Cardiac muscle cell (in vitro differentiated cells and primary cell): ENCODE data around the gene KRI1. TPM values are rescaled to one million over a fixed set of nuclear protein-coding genes. Genes with fewer than 3 reads are reported as not detected.

Experiments
- DNase-seq, 2 donors: peaks; one replicate each; pipeline versions ENCODE4 v3.0.0 to v3.0.0-alpha.2; 2010 to 2017; ENCODE audit warnings: low read depth in 1 of 2, low spot score in 1 of 2
- H3K27ac ChIP-seq: fragments of 200-600 bp; sonication (generic); 2 replicates; pipeline ENCODE4 v1.5.1; 2016
- H3K27me3 ChIP-seq: fragments of 200-600 bp; sonication (generic); 2 replicates; pipeline ENCODE4 v1.6.0; 2016; ENCODE audit warnings: control low read depth
- H3K36me3 ChIP-seq: fragments of 200-600 bp; sonication (generic); 2 replicates; pipeline ENCODE4 v1.5.1; 2016; ENCODE audit warnings: control low read depth
- H3K4me1 ChIP-seq: fragments of 200-600 bp; sonication (generic); 2 replicates; pipeline ENCODE4 v1.8.1; 2017; ENCODE audit warnings: low read depth, mild to moderate bottlenecking, mixed run types
- H3K4me3 ChIP-seq: fragments of 200-600 bp; sonication (generic); 2 replicates; pipeline ENCODE4 v1.5.1; 2016; ENCODE audit warnings: mild to moderate bottlenecking
- H3K9me3 ChIP-seq: fragments of 200-600 bp; sonication (generic); 2 replicates; pipeline ENCODE4 v1.5.1; 2017; ENCODE audit warnings: low read depth, mild to moderate bottlenecking, control low read depth
- polyA plus RNA-seq: library from polyadenylated mRNA; unstranded; fragments of >200 nt; fragmentation: Nextera tagmentation; extraction: Ambion mirVana; gene quantifications from 2 replicates; pipeline ENCODE4 v1.2.1, GENCODE V29; 2016
- total RNA-seq: library from RNA; depleted of rRNA; stranded (reverse); fragments of >200 nt; gene quantifications from 2 replicates; pipeline ENCODE4 v1.2.3, GENCODE V29; 2016
- TF ChIP-seq, protein P1 (sequence below): IDR thresholded peaks from 2 replicates; pipeline ENCODE4 v1.5.1; 2012; ENCODE audit warnings: low read depth, mild to moderate bottlenecking, low read length

KRI1 gene
- total and polyA plus RNA-seq, 2 experiments from 2014 or later = 26.1 to 28.3 TPM

DNA sequence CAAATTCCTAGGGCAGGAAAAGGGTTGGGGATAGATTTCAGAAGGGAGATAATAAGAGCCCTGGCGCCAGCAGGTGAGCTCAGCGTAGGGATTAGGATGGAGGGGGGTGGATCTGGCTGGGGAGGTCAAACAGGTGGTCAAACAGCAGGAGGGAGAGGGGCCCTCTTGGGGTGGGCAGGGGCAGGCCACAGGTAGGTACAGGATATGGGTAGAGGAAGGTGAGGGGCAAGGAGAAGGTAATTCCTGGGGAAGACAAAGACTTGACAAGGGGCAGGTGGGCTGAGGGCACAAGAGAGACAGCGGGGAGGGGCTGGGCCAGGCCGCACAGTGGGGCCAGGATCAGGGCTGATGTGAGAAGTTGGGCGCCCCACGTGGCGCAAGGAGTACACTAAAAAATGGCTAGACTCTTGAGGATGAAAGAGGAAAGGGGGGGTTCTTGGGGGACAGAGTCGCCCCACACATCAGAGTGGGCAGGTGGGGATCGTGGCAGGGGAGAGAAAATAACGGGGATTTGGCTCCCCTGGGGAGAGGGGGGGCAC lies 713 bp downstream of the KRI1 start:
- peak overlapping the region; percentile 39 for H3K27ac ChIP-seq
- TF ChIP-seq, protein P1, sequence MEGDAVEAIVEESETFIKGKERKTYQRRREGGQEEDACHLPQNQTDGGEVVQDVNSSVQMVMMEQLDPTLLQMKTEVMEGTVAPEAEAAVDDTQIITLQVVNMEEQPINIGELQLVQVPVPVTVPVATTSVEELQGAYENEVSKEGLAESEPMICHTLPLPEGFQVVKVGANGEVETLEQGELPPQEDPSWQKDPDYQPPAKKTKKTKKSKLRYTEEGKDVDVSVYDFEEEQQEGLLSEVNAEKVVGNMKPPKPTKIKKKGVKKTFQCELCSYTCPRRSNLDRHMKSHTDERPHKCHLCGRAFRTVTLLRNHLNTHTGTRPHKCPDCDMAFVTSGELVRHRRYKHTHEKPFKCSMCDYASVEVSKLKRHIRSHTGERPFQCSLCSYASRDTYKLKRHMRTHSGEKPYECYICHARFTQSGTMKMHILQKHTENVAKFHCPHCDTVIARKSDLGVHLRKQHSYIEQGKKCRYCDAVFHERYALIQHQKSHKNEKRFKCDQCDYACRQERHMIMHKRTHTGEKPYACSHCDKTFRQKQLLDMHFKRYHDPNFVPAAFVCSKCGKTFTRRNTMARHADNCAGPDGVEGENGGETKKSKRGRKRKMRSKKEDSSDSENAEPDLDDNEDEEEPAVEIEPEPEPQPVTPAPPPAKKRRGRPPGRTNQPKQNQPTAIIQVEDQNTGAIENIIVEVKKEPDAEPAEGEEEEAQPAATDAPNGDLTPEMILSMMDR = peak; percentile 45
- H3K4me1 ChIP-seq = peaks cover 10% of the 10 kb centered on the region
- no peaks in the 10 kb centered on the region for H3K36me3 ChIP-seq
- H3K9me3 ChIP-seq = no peaks in the 10 kb centered on the region
- H3K27me3 ChIP-seq = peaks cover 8% of the 10 kb centered on the region
- peak overlapping the region; percentile 78 for H3K4me3 ChIP-seq
- DNase-seq = peak; percentile 49 to 50

DNA sequence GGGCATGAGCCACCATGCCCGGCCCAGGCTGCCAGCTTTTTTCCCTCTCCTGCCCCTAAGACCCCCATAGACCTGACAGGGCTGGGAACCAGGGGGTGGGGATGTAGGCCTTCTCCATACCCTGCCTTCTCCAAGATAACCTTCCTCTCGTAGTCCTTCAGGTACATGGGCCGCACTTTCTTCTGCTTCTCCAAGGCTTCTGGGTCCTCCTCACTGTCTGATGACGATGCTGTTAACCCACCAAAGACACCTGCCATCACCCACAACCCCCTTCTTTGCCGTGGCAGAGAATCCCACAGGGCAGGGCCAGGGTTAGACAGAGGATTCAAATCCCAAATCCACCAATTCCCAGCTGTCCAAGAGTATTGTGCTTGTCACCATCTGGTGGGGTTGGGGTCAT lies 3.2 kb downstream of the KRI1 start:
- no peak for DNase-seq

DNA sequence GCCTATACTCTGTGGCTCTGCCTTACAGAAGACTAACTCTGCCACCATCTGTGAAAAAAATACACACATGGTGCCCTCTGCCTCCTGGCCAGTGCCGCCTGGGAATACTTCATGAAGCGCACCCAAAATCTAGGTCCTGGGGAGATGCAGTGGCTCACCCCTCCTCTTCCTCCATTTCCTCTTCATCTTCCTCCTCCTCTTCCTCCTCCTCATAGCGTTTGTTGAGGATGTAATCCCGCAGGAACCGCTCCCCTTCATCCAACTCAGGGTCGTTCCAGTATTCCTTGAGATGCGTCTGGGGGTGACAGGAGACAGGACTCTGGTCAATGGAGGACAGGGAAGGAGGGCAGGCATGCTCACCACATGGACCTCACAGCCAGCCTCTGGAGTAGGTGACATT lies 5.7 kb downstream of the KRI1 start:
- TF ChIP-seq, protein P1 = no peak
- DNase-seq = no peak
- peaks cover 28% of the 10 kb centered on the region for H3K36me3 ChIP-seq
- H3K4me3 ChIP-seq = no peak overlapping the region
- no peaks in the 10 kb centered on the region for H3K9me3 ChIP-seq
- no peaks in the 10 kb centered on the region for H3K27me3 ChIP-seq
- peaks cover 5% of the 10 kb centered on the region for H3K4me1 ChIP-seq
- H3K27ac ChIP-seq = no peak overlapping the region

More for the DNA sequence above, 3.2 kb downstream of the KRI1 start:
- Histone ChIP-seq H3K4me1 (peaks cover 10% of the 10 kb centered on the region), H3K27me3 (peaks cover 8% of the 10 kb centered on the region), H3K9me3 (no peaks in the 10 kb centered on the region), H3K4me3 (no peak overlapping the region), H3K36me3 (peaks cover 7% of the 10 kb centered on the region), H3K27ac (no peak overlapping the region)
- TF ChIP-seq, protein P1 = no peak

DNA sequence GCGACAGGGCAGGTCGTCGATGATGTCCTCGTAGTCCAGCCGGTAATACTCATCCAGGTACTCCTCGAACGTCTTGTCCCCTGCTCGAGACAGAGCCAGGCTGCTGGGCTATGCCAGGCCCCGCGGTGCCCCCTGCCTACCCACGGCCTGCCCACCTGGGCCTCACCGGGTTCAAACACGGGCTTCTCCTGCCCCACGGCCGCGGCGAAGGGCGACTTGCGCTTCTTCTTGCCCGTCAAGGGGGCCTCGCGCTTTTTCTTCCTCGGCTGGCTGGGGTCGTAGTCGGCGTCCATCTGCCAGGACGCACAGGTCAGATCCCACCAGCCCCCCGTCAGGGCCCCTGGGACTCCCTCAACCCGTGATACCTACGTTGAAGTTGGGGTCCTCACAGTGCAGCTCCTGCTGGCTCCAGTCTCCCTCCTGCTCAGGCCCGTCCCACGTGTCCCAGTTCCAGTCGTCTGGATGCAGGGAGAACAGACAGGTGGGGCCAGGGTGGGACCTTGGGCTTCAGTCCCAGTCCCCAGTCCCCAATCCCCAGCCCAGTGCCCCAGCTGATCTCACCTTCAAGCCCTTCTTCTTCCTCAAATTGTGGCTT lies 8.1 kb downstream of the KRI1 start:
- Histone ChIP-seq H3K36me3 (peaks cover 45% of the 10 kb centered on the region), H3K4me1 (no peaks in the 10 kb centered on the region), H3K9me3 (no peaks in the 10 kb centered on the region), H3K27ac (no peak overlapping the region), H3K4me3 (no peak overlapping the region), H3K27me3 (no peaks in the 10 kb centered on the region)
- TF ChIP-seq, protein P1 = no peak
- DNase-seq = no peak

DNA sequence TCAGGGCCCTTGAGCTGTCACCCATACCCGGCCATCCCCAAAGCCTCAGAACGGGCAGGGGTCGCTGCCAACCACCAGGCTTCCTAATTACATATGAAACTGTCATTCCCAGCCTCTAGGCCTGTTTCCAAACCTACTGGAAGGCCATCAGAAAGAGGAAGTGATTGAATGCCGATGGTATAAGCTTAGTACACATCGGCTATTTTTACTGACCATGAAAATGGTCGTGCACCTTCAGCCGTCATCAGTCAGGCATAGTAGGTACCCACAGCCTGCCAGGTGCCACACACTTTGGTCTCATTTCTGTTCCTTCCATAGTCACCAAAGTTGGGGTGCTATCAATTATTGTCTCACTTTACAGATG lies 10.2 kb downstream of the KRI1 start:
- Histone ChIP-seq H3K4me3 (no peak overlapping the region), H3K9me3 (no peaks in the 10 kb centered on the region), H3K4me1 (no peaks in the 10 kb centered on the region), H3K36me3 (peaks cover 56% of the 10 kb centered on the region), H3K27me3 (no peaks in the 10 kb centered on the region), H3K27ac (peak overlapping the region; percentile 60)
- DNase-seq = no peak
- TF ChIP-seq, protein P1 = no peak
